HepG2 (cell line): ENCODE data around the gene PLD2. TPM values are rescaled to one million over a fixed set of nuclear protein-coding genes. Genes with fewer than 3 reads are reported as not detected.

ENCODE experiments used
- BCL3 ChIP-seq: sonication (generic); formaldehyde crosslinking; IDR thresholded peaks from 2 replicates; pipeline ENCODE4 v1.5.1; 2020; ENCODE audit warnings: mild to moderate bottlenecking, missing genetic modification reagents, moderate library complexity
- BHLHE40 ChIP-seq: IDR thresholded peaks from 2 replicates; pipeline ENCODE4 v1.6.1; 2011; ENCODE audit warnings: low read length, improper control_type of control experiment
- E2F2 ChIP-seq: sonication (generic); formaldehyde crosslinking; IDR thresholded peaks from 2 replicates; pipeline ENCODE4 v1.4.0; 2020; ENCODE audit warnings: missing genetic modification reagents, borderline replicate concordance
- ESRRA ChIP-seq: sonication (generic); formaldehyde crosslinking; IDR thresholded peaks from 2 replicates; pipeline ENCODE4 v1.5.1; 2020; ENCODE audit warnings: mild to moderate bottlenecking, low read depth, missing genetic modification reagents
- FOSL1 ChIP-seq: sonication (generic); formaldehyde crosslinking; IDR thresholded peaks from 2 replicates; pipeline ENCODE4 v1.9.0; 2021; ENCODE audit warnings: missing genetic modification reagents, borderline replicate concordance
- KAT7 ChIP-seq: IDR thresholded peaks from 2 replicates; pipeline ENCODE4 v1.6.1; 2018; ENCODE audit warnings: borderline replicate concordance, missing compliant biosample characterization
- MBD4 ChIP-seq: IDR thresholded peaks from 2 replicates; pipeline ENCODE4 v1.6.1; 2012; ENCODE audit warnings: low read length, inconsistent platforms, borderline replicate concordance
- MLXIP ChIP-seq: sonication (generic); formaldehyde crosslinking; IDR thresholded peaks from 2 replicates; pipeline ENCODE4 v1.9.0; 2021; ENCODE audit warnings: missing genetic modification reagents, borderline replicate concordance
- TCF7L2 ChIP-seq: IDR thresholded peaks from 2 replicates; pipeline ENCODE4 v1.6.1; 2011; ENCODE audit warnings: mild to moderate bottlenecking, low read depth, low read length, moderate library complexity
- THYN1 ChIP-seq: sonication (generic); formaldehyde crosslinking; IDR thresholded peaks from 2 replicates; pipeline ENCODE4 v1.8.1; 2023; ENCODE audit warnings: low read depth, mild to moderate bottlenecking, moderate library complexity, missing genetic modification reagents, borderline replicate concordance
- ZFP91 ChIP-seq: sonication (generic); formaldehyde crosslinking; IDR thresholded peaks from 2 replicates; pipeline ENCODE4 v1.9.0; 2022; ENCODE audit warnings: missing genetic modification reagents, mild to moderate bottlenecking, borderline replicate concordance
- ZNF260 ChIP-seq: sonication (generic); formaldehyde crosslinking; IDR thresholded peaks from 2 replicates; pipeline ENCODE4 v1.4.0; 2020; ENCODE audit warnings: missing genetic modification reagents, low read depth, mild to moderate bottlenecking, borderline replicate concordance
- ZNF383 ChIP-seq: sonication (generic); formaldehyde crosslinking; IDR thresholded peaks from 2 replicates; pipeline ENCODE4 v1.4.0; 2020; ENCODE audit warnings: missing genetic modification reagents, mild to moderate bottlenecking, borderline replicate concordance
- ZNF503 ChIP-seq: sonication (generic); formaldehyde crosslinking; IDR thresholded peaks from 2 replicates; pipeline ENCODE4 v1.4.0; 2020; ENCODE audit warnings: missing genetic modification reagents
- ZNF512 ChIP-seq: sonication (generic); formaldehyde crosslinking; IDR thresholded peaks from 2 replicates; pipeline ENCODE4 v1.4.0; 2020; ENCODE audit warnings: mild to moderate bottlenecking, missing genetic modification reagents
- ZNF775 ChIP-seq: sonication (generic); formaldehyde crosslinking; IDR thresholded peaks from 2 replicates; pipeline ENCODE4 v1.4.0; 2020; ENCODE audit warnings: missing genetic modification reagents, mild to moderate bottlenecking, moderate library complexity, borderline replicate concordance
- polyA plus RNA-seq, 8 experiments: library from polyadenylated mRNA; depleted of rRNA in 3 of 8; stranded (reverse) in 7 of 8; unstranded in 1 of 8; fragments of >200 nt; fragmentation: Illumina TruSeq in 4 of 8; extraction: Trizol in 4 of 8; gene quantifications; 2 replicates each; pipeline versions ENCODE4 v1.2.1 to v1.2.3, GENCODE V29; 2011 to 2016; ENCODE audit warnings: low read depth in 4 of 8, missing spikeins in 1 of 8, mixed read lengths in 1 of 8; ENCODE audit not compliant: insufficient read depth in 1 of 8
- total RNA-seq, 5 experiments: library from RNA; depleted of rRNA; stranded (reverse); fragments of >200 nt; fragmentation: Illumina TruSeq; extraction: Trizol; gene quantifications; 2 replicates each; pipeline ENCODE4 v1.2.3, GENCODE V29; 2016; ENCODE audit warnings: low read depth in 1 of 5

Gene PLD2
- total and polyA plus RNA-seq, 2 of the 13 experiments (the other 11 are each of a cell fraction or from before 2014, with no cell fraction given): 13.4 to 29.7 TPM

- no peak for TF ChIP-seq ZNF383
- no peak for TF ChIP-seq TCF7L2
- no peak for TF ChIP-seq ZNF503 (CRISPR knock-in tag)
- TF ChIP-seq FOSL1 (CRISPR knock-in tag): no peak
- TF ChIP-seq ESRRA (CRISPR knock-in tag): peak; percentile 42
- no peak for TF ChIP-seq MBD4
- TF ChIP-seq ZNF512 (CRISPR knock-in tag): no peak
- no peak for TF ChIP-seq E2F2 (CRISPR knock-in tag)
- TF ChIP-seq BCL3 (CRISPR knock-in tag): peak; percentile 47; the same call in 1 of the 2 replicates
- TF ChIP-seq ZNF775 (CRISPR knock-in tag): no peak
- TF ChIP-seq MLXIP (CRISPR knock-in tag): no peak
- no peak for TF ChIP-seq THYN1
- TF ChIP-seq ZFP91 (CRISPR knock-in tag): no peak; the same call in 1 of the 2 replicates
- TF ChIP-seq BHLHE40: peak; percentile 10; the same call in 1 of the 2 replicates
- TF ChIP-seq ZNF260 (CRISPR knock-in tag): no peak
- TF ChIP-seq KAT7: no peak
These were observed 17.9 kb upstream of the PLD2 start, which contains the start of gene GLTPD2 (continued) for GRCh38 chr17:4788807-4789700.
